HG02571 (cell line): ENCODE measurements around the gene IPO7.
"Not testable (repeated sequence)": the region's sequence is repeated elsewhere in the genome, so short reads cannot be mapped to it uniquely, and the experiment has no call there.

ENCODE experiments used
- ATAC-seq: cut with Tn5 transposase; IDR thresholded peaks from one replicate; pipeline ENCODE4 v1.9.1; 2021; ENCODE audit warnings: mild to moderate bottlenecking, moderate library complexity; ENCODE audit not compliant: unreplicated experiment

Gene IPO7

GRCh38 chr11:9384535-9385326, at the start of gene IPO7:
IPO7 (plus strand) TSS chr11:9384652; CDS start chr11:9384764, 112 bp downstream.
- peak; percentile 87 for ATAC-seq

GRCh38 chr11:9341638-9342178, 42.7 kb upstream of the IPO7 start:
- no peak for ATAC-seq

- ATAC-seq = no peak
Observed at GRCh38 chr11:9344061-9344680, 40.3 kb upstream of the IPO7 start.

- ATAC-seq = no peak
Observed at GRCh38 chr11:9347100-9347499, 37.4 kb upstream of the IPO7 start.

GRCh38 chr11:9347779-9348178, 36.7 kb upstream of the IPO7 start:
- not testable (repeated sequence) for ATAC-seq

GRCh38 chr11:9351321-9351881, 33.1 kb upstream of the IPO7 start:
- ATAC-seq = no peak

GRCh38 chr11:9357041-9357440, 27.4 kb upstream of the IPO7 start:
- ATAC-seq = no peak

- not testable (repeated sequence) for ATAC-seq
Observed at GRCh38 chr11:9360862-9361622, 23.4 kb upstream of the IPO7 start.

GRCh38 chr11:9362393-9362863, 22.0 kb upstream of the IPO7 start:
- no peak for ATAC-seq

GRCh38 chr11:9363954-9364912, 20.2 kb upstream of the IPO7 start:
- ATAC-seq = peak; percentile 94

- ATAC-seq = no peak
Observed at GRCh38 chr11:9367551-9367950, 16.9 kb upstream of the IPO7 start.

GRCh38 chr11:9377036-9377435, 7.4 kb upstream of the IPO7 start:
- no peak for ATAC-seq

GRCh38 chr11:9379041-9379440, 5.4 kb upstream of the IPO7 start:
- ATAC-seq = no peak

- no peak for ATAC-seq
Observed at GRCh38 chr11:9380773-9381172, 3.7 kb upstream of the IPO7 start.

- peak; percentile 9 for ATAC-seq
Observed at GRCh38 chr11:9385327-9385899, 961 bp downstream of the IPO7 start.

- no peak for ATAC-seq
Observed at GRCh38 chr11:9386086-9386485, 1.6 kb downstream of the IPO7 start.

- no peak for ATAC-seq
Observed at GRCh38 chr11:9386901-9387300, 2.4 kb downstream of the IPO7 start.

GRCh38 chr11:9396310-9396709, 11.9 kb downstream of the IPO7 start:
- no peak for ATAC-seq

- no peak for ATAC-seq
Observed at GRCh38 chr11:9396752-9397151, 12.3 kb downstream of the IPO7 start.
